HG03469 (cell line): ENCODE results near the gene RNU6-9.

ENCODE experiments used
- ATAC-seq: cut with Tn5 transposase; IDR thresholded peaks from one replicate; pipeline ENCODE4 v1.9.1; 2021; ENCODE audit warnings: mild to moderate bottlenecking, moderate library complexity, moderate number of reproducible peaks; ENCODE audit not compliant: unreplicated experiment

RNU6-9 gene

DNA sequence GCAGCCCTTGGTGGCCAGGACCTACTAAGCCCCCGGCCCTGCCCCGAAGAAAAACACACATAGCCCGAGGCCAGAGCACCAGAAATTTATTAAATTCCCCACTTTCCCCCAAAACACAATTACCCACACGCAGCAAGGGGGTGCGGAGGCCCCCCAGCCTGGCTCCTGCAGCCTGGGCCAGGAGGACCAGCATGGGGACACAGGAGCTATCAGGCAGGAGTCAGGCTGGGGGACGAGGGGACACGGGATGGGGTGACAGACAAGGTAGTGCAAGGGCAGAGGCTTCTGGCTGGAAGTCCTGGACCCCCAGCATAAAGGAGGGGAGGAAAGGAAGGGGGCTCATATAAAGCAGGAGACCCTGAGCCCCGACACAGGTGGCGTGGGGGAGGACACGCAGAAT is 3.1 kb downstream of the RNU6-9 start:
- no peak for ATAC-seq

- no peak for ATAC-seq
Measured at GRCh38 chr19:896999-897398, 3.7 kb downstream of the RNU6-9 start.

DNA sequence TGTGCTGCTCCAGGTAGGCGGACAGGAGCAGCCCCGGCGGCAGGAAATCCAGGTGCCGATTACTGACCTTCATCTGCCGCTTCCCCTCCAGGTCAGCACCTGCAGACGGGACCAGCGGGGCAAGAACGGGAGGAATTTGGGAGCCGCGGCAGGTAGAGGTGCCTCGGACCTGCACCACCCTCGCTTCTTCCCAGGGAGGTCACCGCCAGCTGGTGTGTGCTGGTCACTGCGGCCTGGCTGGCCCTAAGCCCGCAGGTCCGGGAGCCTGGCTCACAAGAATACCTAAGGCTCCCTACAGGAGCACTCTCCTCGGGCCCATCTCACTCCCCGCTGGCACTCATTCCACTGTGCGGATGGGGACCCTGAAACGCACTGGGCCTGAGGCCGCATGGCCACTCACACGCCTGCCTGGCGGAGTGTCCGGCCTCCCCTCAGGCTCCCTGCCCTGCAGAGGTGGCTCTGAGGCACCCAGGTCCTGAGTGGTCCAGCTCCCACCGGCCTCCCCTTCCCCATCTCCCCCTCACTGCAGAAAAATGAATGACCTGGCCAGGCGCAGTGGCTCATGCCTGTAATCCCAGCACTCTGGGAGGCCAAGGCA is 4.3 kb downstream of the RNU6-9 start:
- no peak for ATAC-seq

- no peak for ATAC-seq
Measured at GRCh38 chr19:898663-899062, 5.4 kb downstream of the RNU6-9 start.

DNA sequence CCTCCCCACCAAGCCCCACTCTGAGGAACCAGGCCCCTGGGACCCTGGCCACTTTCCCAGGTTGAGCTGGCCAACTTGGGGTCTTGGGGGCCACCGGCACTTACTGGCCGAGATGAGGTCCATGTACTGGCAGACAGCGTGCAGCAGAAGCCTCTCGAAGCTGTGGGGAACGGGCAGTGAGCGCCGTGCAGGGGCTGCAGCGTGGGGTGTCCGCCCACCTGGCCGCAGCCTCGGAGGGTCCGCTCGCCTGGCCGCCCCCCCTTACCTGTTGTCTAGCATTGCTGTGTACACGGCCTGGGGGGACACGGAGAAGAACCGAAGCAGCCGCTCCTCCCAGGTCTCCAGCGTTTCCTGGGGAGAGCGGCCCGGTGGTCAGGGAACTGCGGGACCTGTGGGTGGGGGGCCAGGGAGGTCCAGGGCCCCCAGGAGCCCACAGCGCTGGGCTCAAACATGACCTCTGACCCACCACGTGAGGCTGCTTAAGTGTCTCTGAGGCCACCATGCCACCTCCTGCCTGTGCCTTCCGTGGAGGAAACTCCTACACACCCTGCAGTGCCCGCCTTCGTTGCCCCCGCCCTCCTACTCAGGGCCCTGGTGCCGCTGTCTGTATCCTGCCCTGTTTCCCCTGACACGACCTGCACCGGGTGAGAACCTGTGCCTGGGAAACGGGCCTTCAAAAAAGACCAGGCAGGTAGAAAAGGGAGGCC is 6.2 kb downstream of the RNU6-9 start:
- ATAC-seq = no peak

- ATAC-seq = no peak
Measured at GRCh38 chr19:900043-900301, 6.7 kb downstream of the RNU6-9 start.

DNA sequence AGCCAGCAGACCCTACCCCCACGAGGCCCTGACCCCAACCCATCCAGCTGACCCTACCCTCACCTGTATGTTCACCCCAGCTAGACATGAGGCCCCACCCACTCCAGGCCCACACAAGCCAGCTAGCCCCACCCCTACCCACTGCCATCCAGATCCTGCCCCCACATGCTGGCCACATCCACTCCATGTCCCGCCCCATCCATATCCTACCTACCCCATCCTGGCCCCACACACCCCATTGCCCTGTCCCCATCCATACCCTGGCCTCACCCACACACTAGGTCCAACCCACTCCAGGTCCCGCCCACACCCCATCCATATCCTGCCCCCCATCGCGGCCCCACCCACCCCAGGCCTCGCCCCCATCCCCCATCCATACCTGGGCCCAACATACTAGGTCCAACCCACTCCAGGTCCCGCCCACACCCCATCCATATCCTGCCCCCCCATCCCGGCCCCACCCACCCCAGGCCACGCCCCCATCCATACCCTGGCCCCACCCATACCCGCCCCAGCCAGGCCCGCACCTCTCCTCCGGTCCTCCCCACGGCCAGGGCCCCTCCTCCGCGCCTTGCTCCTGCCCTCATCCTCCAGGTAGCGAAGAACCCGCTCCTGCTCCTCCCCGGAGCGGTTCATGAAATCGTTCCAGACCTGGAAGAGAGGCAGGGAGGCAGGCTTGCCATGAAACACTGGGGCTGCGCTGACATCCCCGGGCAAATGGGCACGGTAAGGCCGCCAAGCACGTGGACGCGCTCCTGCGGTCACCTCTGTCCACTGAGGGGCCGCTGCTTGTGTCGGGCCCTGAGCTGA is 7.2 kb downstream of the RNU6-9 start:
- no peak for ATAC-seq

DNA sequence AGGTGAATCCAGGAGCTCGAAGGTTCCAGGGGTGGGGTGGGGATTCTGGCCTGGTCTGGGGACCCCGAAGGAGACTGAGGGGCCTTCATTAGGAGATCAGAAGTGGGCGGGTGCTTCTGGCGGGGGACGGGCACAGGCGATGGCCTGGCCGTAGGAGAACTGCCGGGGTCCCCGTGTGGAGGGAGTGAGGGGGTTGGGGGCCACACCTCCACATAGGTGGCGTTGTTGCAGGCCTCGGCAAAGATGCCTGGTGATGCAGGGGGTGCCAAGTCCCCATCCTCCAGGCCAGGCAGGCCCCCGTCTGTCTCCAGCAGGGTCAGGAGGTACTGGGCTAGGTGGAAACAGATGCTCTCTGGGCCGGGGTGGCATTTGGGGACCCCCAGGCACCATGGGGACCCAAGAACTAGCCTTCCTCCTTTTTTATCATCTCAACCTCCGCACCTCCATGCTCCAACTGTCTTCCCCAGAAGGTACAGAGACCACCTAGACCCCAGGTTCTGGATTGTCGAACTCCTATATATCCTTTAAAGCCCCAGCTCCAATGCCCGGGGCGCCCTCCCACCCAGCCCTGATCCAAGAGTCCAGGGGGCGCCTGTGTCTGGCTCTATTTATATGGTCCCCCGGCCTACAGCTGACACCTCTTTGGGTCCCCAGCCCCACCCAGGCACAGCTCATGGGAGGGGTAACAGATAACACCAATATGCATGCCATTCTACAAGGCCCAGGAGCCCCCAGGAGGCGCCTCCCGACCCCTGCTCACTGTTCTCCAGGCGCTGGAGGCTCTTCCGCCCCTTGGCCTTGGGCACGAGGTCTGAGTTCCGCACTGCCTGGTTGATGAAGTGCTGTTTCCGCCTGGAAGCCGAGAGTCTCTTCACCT is 8.2 kb downstream of the RNU6-9 start:
- ATAC-seq = no peak

DNA sequence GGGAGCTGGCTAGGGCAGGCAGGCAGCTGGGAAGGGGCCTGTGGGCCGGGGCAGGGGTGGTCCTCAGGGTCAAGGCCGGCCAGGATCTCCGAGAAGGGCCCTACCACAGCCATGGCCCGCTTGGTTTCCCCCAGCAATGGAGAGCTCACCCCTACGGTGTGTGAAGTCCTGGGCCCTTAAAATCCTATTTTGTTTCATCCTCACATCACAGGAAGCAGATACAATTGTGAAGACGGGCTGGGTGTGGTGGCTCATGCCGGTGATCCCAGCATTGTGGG is 8.7 kb downstream of the RNU6-9 start:
- no peak for ATAC-seq

GRCh38 chr19:902446-903226 is 9.4 kb downstream of the RNU6-9 start:
- no peak for ATAC-seq

GRCh38 chr19:903266-903797 is 10.0 kb downstream of the RNU6-9 start:
- ATAC-seq = no peak

DNA sequence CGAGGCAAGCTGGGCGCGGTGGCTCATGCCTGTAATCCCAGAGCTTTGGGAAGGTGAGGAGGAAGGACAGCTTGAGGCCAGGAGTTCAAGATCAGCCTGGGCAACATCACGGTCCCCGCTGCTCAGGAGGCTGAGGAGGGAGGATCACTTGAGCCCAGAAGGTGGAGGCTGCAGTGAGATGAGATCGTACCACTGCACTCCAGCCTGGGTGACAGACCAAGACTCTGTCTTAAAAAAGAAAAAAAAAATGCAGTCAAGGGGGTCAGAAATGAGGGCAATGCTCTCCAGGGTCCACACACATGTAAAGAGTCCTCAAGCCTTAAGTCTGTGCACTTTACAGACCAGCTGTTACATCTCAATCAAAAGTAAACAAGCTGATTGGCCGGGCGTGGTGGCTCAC is 11.3 kb downstream of the RNU6-9 start:
- ATAC-seq = no peak

DNA sequence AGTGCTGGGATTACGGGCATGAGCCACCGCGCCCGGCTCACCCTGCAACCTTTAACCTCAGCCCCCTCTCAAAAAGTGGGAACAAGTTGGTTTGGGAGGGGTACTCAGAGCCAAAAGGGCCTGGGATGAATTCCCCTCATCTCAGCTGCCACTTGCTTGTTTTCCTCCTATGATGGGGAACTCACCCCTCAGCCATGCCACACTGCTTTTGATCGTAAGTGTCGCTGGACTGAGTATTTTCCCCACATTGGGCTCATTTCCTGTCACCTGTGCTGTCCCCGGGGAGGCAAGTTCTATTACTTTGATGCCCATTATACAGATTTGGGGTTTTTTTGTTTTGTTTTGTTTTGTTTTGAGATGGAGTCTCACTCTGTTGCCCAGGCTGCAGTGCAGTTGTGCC is 13.2 kb downstream of the RNU6-9 start:
- ATAC-seq = no peak

DNA sequence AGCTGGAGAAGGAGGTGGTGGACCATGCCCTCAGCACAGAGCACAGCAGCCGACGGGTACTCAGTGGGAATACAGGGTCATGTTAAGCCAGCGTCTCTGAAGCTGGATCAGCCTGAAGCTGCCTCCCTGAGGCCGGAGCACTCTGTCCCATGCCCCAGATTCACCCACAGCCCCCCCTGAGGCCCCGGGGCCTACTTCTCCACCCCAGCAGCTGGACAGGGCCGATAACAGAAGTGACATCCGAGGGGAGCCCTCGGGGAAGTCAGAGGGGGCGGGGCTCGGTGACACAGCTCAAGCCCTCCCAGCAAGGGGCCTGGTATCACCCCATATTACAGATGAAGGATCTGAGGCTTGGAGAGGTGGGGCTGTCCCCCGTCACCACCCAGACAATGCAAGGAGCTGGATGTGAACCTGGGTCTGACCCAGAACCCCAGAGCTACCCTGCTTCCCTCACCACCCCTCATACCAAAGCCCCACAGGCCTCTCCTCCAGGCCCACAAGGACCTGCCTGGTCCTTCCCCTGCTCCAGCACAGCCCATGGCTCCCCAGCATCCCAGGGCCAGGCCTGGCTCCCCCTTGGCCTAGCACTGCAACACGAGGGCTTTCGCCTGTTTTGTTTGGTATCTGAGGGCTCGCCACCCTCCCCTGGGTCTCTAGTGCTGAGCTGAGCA is 14.0 kb downstream of the RNU6-9 start:
- ATAC-seq = no peak

DNA sequence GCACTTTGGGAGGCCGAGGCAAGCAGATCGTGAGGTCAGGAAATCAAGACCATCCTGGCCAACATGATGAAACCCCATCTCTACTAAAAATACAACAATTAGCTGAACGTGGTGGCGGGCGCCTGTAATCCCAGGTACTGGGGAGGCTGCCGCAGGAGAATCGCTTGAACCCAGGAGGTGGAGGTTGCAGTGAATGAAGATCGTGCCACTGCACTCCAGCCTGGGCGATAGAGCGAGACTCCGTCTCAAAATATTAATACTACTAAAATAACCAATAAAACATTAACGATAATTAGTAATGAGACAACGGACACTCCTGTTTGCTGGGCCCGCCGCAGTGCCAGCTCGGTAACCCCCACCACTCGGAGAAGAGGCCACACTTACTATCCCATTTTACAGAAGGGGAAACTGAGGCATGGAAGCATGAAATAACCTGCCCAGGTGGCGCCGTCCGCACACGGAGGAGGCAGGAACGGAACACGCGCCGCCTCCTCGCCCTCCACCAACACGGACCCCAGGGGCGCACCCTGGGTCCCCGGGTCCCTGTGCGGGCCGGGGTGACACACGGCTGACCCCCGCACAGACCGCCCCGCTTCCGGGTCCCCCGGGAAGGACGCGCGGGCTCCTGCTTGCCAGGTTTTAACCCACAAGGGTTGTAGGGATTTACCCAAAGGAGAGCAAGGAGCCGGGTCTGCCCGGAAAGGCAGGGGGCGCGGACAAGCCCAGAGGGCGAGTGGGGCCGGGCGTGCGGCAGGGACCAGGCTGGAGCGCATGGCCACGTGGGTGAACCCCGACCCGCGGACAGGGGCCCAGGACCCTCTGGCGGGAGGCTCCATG is 18.1 kb downstream of the RNU6-9 start:
- no peak for ATAC-seq

- ATAC-seq = no peak
Measured at GRCh38 chr19:912181-913079, 19.1 kb downstream of the RNU6-9 start.

DNA sequence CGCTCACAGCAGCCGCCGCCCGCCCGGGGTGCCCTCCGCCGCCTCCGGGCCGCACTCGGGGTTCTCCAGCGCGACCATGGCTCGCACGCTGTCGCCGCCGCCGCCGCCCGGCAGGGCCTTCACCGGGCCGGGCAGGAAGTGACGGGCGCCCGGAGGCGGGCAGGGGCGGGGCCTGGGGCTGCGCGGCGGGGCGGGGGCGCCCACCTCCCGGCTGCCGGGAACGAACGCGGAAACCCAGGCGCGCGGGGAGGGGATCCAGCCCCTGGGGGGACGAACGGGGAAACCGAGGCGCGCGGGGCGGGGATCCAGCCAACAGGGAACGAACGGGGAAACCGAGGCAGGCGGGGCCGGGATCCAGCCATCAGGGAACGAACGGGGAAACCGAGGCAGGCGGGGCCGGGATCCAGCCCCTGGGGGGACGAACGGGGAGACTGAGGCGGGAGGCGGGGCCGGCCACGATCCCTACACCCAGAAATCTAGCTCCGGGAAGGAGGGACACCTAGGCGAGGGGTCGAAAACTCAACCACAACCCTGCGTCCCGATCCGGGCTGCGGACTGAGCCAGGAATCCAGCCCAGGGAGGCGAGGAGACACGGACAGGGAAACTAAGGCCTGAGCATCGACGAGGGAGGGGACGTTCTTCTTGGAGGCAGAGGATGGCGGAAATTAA is 19.9 kb downstream of the RNU6-9 start, which contains the start of gene R3HDM4:
TSS of gene R3HDM4 (minus strand) at position 140 of the 669 bp plus-strand sequence. CDS start at position 78, 62 bp downstream.
- no peak for ATAC-seq
